Omental fat pad (tissue), 4 donors: ENCODE data around the gene SLC2A8. TPM values are rescaled to one million over a fixed set of nuclear protein-coding genes. Genes with fewer than 3 reads are reported as not detected.

Source experiments
- small RNA-seq: library from RNA; depleted of rRNA; stranded (forward); fragments of <200 nt; gene quantifications from one replicate; pipeline ENCODE3, GENCODE V24; 2016
- total RNA-seq, 4 donors: library from RNA; depleted of rRNA; stranded (reverse); fragments of >200 nt; gene quantifications; one replicate each; pipeline ENCODE4 v1.1.0, GENCODE V29; 2016

SLC2A8 gene
- total RNA-seq, 4 donors from 2014 or later: 12.2 to 28.0 (median 17.8) TPM

Small RNAs within 50 kb of the gene (small RNA-seq; reads per million reads assigned to genes)
- gene SNORA65: 124 reads per million, percentile 97 among the genes with 10 or more reads in this experiment

Other genes with a start within 250 kb of the SLC2A8 start
- 10 to 100 TPM in 3 of 4 donors, 1 to 10 TPM in 1; 10.0 to 27.0 (median 15.7) TPM for gene GARNL3, start 132.4 kb upstream of the SLC2A8 start, total RNA-seq
- 10 to 100 TPM in 1 of 4 donors, 1 to 10 TPM in 3; 5.0 to 15.4 (median 6.3) TPM for gene ZNF79, start 27.2 kb downstream of the SLC2A8 start, total RNA-seq
- gene RPL12, start 54.2 kb downstream of the SLC2A8 start, total RNA-seq: 1,000 to 10,000 TPM; 2,044 to 2,498 (median 2,365) TPM
- 10 to 100 TPM in 2 of 4 donors, 1 to 10 TPM in 2; 8.3 to 14.6 (median 10.8) TPM for gene LRSAM1, start 54.3 kb downstream of the SLC2A8 start, total RNA-seq
- 10 to 100 TPM; 47.0 to 81.0 (median 66.4) TPM for gene STXBP1, start 215.1 kb downstream of the SLC2A8 start, total RNA-seq